ENCODE data around the gene RGS16. TPM values are rescaled to one million over a fixed set of nuclear protein-coding genes. Genes with fewer than 3 reads are reported as not detected.

Gene RGS16
- total RNA-seq, 2 donors from 2014 or later: 9.7 to 32.1 TPM

DNA sequence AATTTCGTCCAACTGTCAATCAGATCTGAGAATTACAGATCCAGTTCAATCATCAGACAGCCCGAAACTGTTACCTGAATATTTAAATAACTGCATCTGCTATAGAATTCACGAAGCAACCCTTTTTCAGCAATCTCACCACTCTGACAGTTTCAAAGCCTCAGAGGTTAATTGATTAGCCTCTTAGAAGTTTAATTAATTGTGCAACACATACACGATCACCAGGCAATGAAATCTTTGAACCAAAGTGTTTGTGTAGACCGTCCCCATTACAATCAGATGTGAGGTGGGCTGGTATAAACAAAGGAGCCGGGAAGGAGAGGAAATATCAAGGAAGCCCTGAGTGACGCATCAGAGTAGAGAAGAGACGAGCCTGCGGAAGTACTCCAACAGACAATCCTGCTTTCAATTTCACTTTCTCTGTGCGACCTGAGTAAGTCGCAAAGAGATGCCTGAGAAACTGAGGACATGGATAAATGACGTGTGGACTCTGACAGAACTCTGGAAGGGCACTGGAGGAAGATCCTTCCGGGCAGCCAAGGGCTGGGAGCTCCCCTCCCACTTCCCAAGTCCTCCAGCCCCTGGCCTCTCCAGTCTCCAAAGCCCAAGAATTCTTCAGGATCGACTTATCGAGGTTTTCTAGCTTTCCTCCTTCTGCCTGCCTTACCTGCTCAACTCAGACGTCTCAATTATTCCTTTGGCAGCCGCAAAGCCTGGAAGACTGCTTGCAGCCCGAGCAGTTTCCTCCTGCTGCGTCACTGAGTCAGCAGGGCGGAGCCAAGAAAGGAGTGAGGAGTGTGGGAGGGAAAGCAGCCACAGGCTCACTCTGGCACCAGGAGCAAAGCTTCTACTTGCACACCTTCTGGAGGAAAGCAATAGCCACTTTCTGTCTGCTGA lies 15.4 kb downstream of the RGS16 start, which contains the start of gene RNASEL:
Gene RNASEL, minus strand, starts transcription at position 757 of the 897 bp plus-strand sequence. CDS start 2,450 bp downstream, outside the sequence.
- ATAC-seq (replicated peaks): peak; percentile 94
- peak within 1 kb of the TSS; percentile 96 for H3K27ac Mint-ChIP-seq
- peaks cover 9% of the 10 kb centered on the region for H3K36me3 Mint-ChIP-seq (ENCODE audit: low read depth)
- peaks cover 17% of the 10 kb centered on the region for H3K4me1 Mint-ChIP-seq
- no peaks in the 10 kb centered on the region for H3K9me3 Mint-ChIP-seq
- peak within 1 kb of the TSS; percentile 92 for H3K4me3 Mint-ChIP-seq
- no peaks in the 10 kb centered on the region for H3K27me3 Mint-ChIP-seq

GRCh38 chr1:182587666-182588499 lies 16.3 kb downstream of the RGS16 start:
- Mint-ChIP-seq H3K36me3 (ENCODE audit: low read depth) (peaks cover 18% of the 10 kb centered on the region), H3K27ac (peak overlapping the region; percentile 96), H3K9me3 (no peaks in the 10 kb centered on the region), H3K27me3 (no peaks in the 10 kb centered on the region), H3K4me1 (peaks cover 26% of the 10 kb centered on the region), H3K4me3 (peak overlapping the region; percentile 92)
- peak; percentile 2 for ATAC-seq (replicated peaks)

- H3K4me1 Mint-ChIP-seq: peaks cover 30% of the 10 kb centered on the region
- H3K4me3 Mint-ChIP-seq: no peak overlapping the region
- no peaks in the 10 kb centered on the region for H3K27me3 Mint-ChIP-seq
- ATAC-seq (replicated peaks): no peak
- H3K27ac Mint-ChIP-seq: no peak overlapping the region
- H3K36me3 Mint-ChIP-seq (ENCODE audit: low read depth): peaks cover 24% of the 10 kb centered on the region
- no peaks in the 10 kb centered on the region for H3K9me3 Mint-ChIP-seq
Measured at GRCh38 chr1:182587093-182587492, 17.1 kb downstream of the RGS16 start.

DNA sequence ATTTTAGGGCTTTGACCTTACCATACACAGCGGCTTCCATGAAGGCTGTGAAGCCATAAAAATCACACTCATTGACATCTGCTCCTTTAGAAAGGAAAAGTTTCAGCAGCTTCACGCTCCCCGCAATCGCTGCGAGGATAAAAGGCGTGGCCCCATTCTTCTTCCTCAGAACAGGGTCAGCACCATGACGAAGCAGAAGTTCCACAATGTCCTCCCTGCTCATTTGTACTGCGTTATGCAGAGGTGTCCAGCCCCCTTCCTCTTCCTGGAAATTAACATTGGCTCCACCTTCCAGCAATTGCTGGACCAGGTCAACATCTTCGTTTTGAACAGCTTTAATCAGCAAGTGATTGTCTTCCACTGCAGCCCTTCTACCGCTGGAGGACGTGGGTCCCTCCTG lies 17.8 kb downstream of the RGS16 start:
- Mint-ChIP-seq H3K4me1 (peaks cover 31% of the 10 kb centered on the region), H3K27ac (peak overlapping the region; percentile 8), H3K27me3 (no peaks in the 10 kb centered on the region), H3K36me3 (ENCODE audit: low read depth) (peaks cover 31% of the 10 kb centered on the region), H3K4me3 (peak overlapping the region; percentile 35), H3K9me3 (no peaks in the 10 kb centered on the region)
- ATAC-seq (replicated peaks): no peak

GRCh38 chr1:182584746-182585145 lies 19.4 kb downstream of the RGS16 start:
- Mint-ChIP-seq H3K9me3 (no peaks in the 10 kb centered on the region), H3K4me1 (peaks cover 34% of the 10 kb centered on the region), H3K27ac (peak overlapping the region; percentile 1), H3K4me3 (peak overlapping the region; percentile 35), H3K36me3 (ENCODE audit: low read depth) (peaks cover 47% of the 10 kb centered on the region), H3K27me3 (no peaks in the 10 kb centered on the region)
- ATAC-seq (replicated peaks): no peak

DNA sequence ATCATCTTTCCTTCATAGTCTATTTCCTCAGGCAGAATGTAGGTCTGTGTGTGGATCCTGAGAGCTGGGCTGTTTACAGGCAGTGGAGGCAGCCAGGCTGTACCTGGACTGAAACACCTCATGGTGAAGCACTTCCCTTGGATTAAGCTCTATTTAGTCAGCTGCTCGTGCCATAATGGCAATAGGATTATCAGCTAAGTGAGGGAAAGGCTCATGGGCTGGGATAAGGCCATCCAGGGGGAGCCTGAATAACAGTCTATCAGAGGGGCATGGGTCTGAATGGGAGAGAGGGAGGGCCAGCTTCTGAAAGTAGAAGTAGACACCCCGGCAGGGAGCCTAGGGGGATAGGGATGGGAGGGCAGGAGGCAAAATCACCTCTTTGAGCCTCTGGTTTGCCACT lies 23.5 kb downstream of the RGS16 start:
- no peak overlapping the region for H3K27ac Mint-ChIP-seq
- ATAC-seq (replicated peaks): no peak
- no peaks in the 10 kb centered on the region for H3K27me3 Mint-ChIP-seq
- H3K36me3 Mint-ChIP-seq (ENCODE audit: low read depth): peaks cover 78% of the 10 kb centered on the region
- peaks cover 29% of the 10 kb centered on the region for H3K4me1 Mint-ChIP-seq
- H3K4me3 Mint-ChIP-seq: no peak overlapping the region
- no peaks in the 10 kb centered on the region for H3K9me3 Mint-ChIP-seq

GRCh38 chr1:182575540-182576149 lies 28.5 kb downstream of the RGS16 start:
- Mint-ChIP-seq H3K4me1 (peaks cover 3% of the 10 kb centered on the region), H3K36me3 (ENCODE audit: low read depth) (peaks cover 77% of the 10 kb centered on the region), H3K4me3 (no peak overlapping the region), H3K9me3 (no peaks in the 10 kb centered on the region), H3K27ac (no peak overlapping the region), H3K27me3 (no peaks in the 10 kb centered on the region)
- no peak for ATAC-seq (replicated peaks)

- Mint-ChIP-seq H3K27ac (no peak overlapping the region), H3K4me3 (no peak overlapping the region), H3K27me3 (no peaks in the 10 kb centered on the region), H3K4me1 (no peaks in the 10 kb centered on the region), H3K36me3 (ENCODE audit: low read depth) (peaks cover 62% of the 10 kb centered on the region), H3K9me3 (no peaks in the 10 kb centered on the region)
- ATAC-seq (replicated peaks): no peak
Measured at GRCh38 chr1:182574156-182574555, 30.0 kb downstream of the RGS16 start.

DNA sequence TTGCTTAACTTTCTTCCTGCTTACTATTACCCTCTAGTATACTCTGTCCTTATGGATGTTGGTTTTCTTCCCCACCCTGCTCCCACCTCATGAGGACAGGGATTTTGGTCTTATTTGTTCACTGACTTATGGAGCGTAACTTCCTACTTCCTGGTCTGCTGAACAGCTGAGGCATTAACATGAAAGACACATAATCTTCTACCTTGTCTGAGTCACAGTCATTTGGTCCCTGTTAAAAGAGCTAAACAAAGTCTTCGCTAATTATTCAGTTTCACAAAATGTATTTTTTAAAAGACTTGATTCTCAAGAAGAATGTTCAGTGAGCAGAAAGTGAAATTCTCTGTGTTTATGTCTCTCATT lies 33.6 kb downstream of the RGS16 start:
- H3K27ac Mint-ChIP-seq: no peak overlapping the region

GRCh38 chr1:182569939-182570610 lies 34.1 kb downstream of the RGS16 start:
- no peak overlapping the region for H3K4me3 Mint-ChIP-seq
- H3K27me3 Mint-ChIP-seq: no peaks in the 10 kb centered on the region
- no peak overlapping the region for H3K27ac Mint-ChIP-seq
- ATAC-seq (replicated peaks): no peak
- peaks cover 26% of the 10 kb centered on the region for H3K36me3 Mint-ChIP-seq (ENCODE audit: low read depth)
- no peaks in the 10 kb centered on the region for H3K9me3 Mint-ChIP-seq
- no peaks in the 10 kb centered on the region for H3K4me1 Mint-ChIP-seq

More for the DNA sequence above, 33.6 kb downstream of the RGS16 start:
- no peak for ATAC-seq (replicated peaks)
- Mint-ChIP-seq H3K4me3 (no peak overlapping the region), H3K4me1 (no peaks in the 10 kb centered on the region), H3K36me3 (ENCODE audit: low read depth) (peaks cover 31% of the 10 kb centered on the region), H3K9me3 (no peaks in the 10 kb centered on the region), H3K27me3 (no peaks in the 10 kb centered on the region)

DNA sequence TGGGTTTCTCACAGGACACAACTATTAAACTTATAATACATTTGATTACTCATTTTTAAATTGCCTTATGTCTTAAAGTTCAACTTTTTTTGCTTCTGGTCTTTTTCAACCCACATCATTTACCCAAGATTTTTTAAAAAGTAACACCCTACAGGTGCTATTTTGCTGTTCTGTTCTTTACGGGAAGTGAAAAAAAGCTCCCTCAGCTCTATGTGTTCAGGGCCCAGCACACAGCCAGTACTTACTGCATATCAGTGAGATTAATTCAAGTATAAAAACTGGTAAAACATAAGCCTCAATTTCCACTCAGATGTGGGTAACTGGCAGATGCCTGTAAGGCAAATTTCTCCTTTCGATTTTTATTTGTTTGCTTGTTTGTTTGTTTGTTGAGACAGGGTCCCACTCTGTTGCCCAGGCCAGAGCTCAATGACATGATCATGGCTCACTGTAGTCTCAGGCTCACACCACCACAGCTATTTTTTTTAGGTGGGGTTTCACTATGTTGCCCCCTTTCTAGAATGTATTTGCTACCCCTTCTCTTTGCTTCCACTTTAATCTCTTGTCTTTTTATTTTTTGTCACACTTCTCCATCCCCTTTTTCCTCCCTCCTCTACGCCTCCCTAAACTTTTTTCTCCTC lies 35.4 kb downstream of the RGS16 start:
- H3K4me1 Mint-ChIP-seq: no peaks in the 10 kb centered on the region
- no peaks in the 10 kb centered on the region for H3K9me3 Mint-ChIP-seq
- no peak overlapping the region for H3K4me3 Mint-ChIP-seq
- H3K36me3 Mint-ChIP-seq (ENCODE audit: low read depth): peaks cover 15% of the 10 kb centered on the region
- no peak overlapping the region for H3K27ac Mint-ChIP-seq
- H3K27me3 Mint-ChIP-seq: no peaks in the 10 kb centered on the region
- no peak for ATAC-seq (replicated peaks)

GRCh38 chr1:182567629-182568028 lies 36.6 kb downstream of the RGS16 start:
- Mint-ChIP-seq H3K27me3 (no peaks in the 10 kb centered on the region), H3K36me3 (ENCODE audit: low read depth) (peaks cover 3% of the 10 kb centered on the region)
- no peak for ATAC-seq (replicated peaks)

DNA sequence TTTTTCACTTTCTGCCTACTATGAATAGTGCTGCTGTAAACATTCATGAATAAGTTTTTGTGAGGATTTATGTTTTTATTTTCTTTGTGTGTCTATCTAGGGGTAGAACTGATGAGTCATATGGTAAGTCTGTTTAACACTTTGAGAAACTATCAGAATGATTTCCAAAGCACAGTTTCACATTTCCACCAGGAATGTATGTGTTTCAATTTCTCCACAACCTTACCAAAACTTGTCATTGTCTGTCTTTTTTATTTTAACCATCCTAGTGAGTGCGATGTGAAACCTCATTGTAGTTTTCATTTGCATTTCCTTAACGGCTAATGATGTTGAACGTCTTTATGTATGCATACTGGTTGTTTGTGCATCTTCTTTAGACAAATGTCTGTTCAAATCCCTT lies 38.7 kb downstream of the RGS16 start:
- peak; percentile 38 for ATAC-seq (replicated peaks)
- no peak overlapping the region for H3K27ac Mint-ChIP-seq

More at GRCh38 chr1:182567629-182568028, 36.6 kb downstream of the RGS16 start:
- Mint-ChIP-seq H3K4me3 (no peak overlapping the region), H3K4me1 (no peaks in the 10 kb centered on the region), H3K27ac (no peak overlapping the region), H3K9me3 (no peaks in the 10 kb centered on the region)

More for the DNA sequence above, 38.7 kb downstream of the RGS16 start:
- no peaks in the 10 kb centered on the region for H3K27me3 Mint-ChIP-seq
- H3K9me3 Mint-ChIP-seq: no peaks in the 10 kb centered on the region
- no peaks in the 10 kb centered on the region for H3K36me3 Mint-ChIP-seq (ENCODE audit: low read depth)
- H3K4me3 Mint-ChIP-seq: no peak overlapping the region
- no peaks in the 10 kb centered on the region for H3K4me1 Mint-ChIP-seq

Measured in activated T-helper 17 cell treated with anti-CD3 and anti-CD28 coated beads, Interleukin-2, amount 50 U/mL, for 72 hours (primary cell).